Iris pigment epithelial cell (primary cell): ENCODE data around the gene FOXO6.

Source experiments
- DNase-seq: peaks from one replicate; pipeline ENCODE4 v3.0.0-alpha.2; 2011; ENCODE audit warnings: low read depth

FOXO6 gene

GRCh38 chr1:41385398-41386195 is 24.4 kb downstream of the FOXO6 start:
- DNase-seq = no peak

- DNase-seq = no peak
Observed at GRCh38 chr1:41386196-41386663, 25.0 kb downstream of the FOXO6 start.

GRCh38 chr1:41387667-41388091 is 26.4 kb downstream of the FOXO6 start:
- peak; percentile 26 for DNase-seq

GRCh38 chr1:41388510-41388909 is 27.3 kb downstream of the FOXO6 start:
- DNase-seq = no peak

- DNase-seq = no peak
Observed at GRCh38 chr1:41389009-41389408, 27.8 kb downstream of the FOXO6 start.

GRCh38 chr1:41390166-41390565 is 28.9 kb downstream of the FOXO6 start:
- no peak for DNase-seq

GRCh38 chr1:41390573-41390972 is 29.3 kb downstream of the FOXO6 start:
- DNase-seq = no peak

GRCh38 chr1:41391834-41392527 is 30.7 kb downstream of the FOXO6 start:
- DNase-seq = no peak

- DNase-seq = no peak
Observed at GRCh38 chr1:41392528-41392924, 31.3 kb downstream of the FOXO6 start.

GRCh38 chr1:41393716-41394368 is 32.6 kb downstream of the FOXO6 start:
- no peak for DNase-seq

- no peak for DNase-seq
Observed at GRCh38 chr1:41394369-41394744, 33.1 kb downstream of the FOXO6 start.

- DNase-seq = no peak
Observed at GRCh38 chr1:41394959-41395956, 34.0 kb downstream of the FOXO6 start.

- DNase-seq = no peak
Observed at GRCh38 chr1:41396084-41396483, 34.9 kb downstream of the FOXO6 start.

- no peak for DNase-seq
Observed at GRCh38 chr1:41397020-41397419, 35.8 kb downstream of the FOXO6 start.

- DNase-seq = no peak
Observed at GRCh38 chr1:41397753-41398330, 36.6 kb downstream of the FOXO6 start.

GRCh38 chr1:41399145-41399795 is 38.0 kb downstream of the FOXO6 start:
- no peak for DNase-seq

GRCh38 chr1:41400225-41400624 is 39.0 kb downstream of the FOXO6 start:
- no peak for DNase-seq

GRCh38 chr1:41401899-41402298 is 40.7 kb downstream of the FOXO6 start:
- DNase-seq = no peak

GRCh38 chr1:41404308-41404761 is 43.1 kb downstream of the FOXO6 start:
- peak; percentile 17 for DNase-seq

GRCh38 chr1:41407664-41408252 is 46.5 kb downstream of the FOXO6 start:
- DNase-seq = no peak
